Peyer's patch (tissue), 4 donors: Measurements from ENCODE around the gene GSTM2. TPM values are rescaled to one million over a fixed set of nuclear protein-coding genes. Genes with fewer than 3 reads are reported as not detected.

Experiments used
- DNase-seq, 3 donors: peaks; one replicate each; pipeline ENCODE4 v3.0.0-alpha.2; 2017 to 2019
- H3K27ac ChIP-seq, 4 donors: fragments of 200-600 bp; sonication (generic); one replicate each; pipeline ENCODE4 v1.5.1; 2016 to 2019
- H3K27me3 ChIP-seq, 2 donors: fragments of 200-600 bp; sonication (generic); one replicate each; pipeline ENCODE4 v1.5.1; 2019
- H3K36me3 ChIP-seq, 3 donors: fragments of 200-600 bp; sonication (generic); one replicate each; pipeline ENCODE4 v1.5.1; 2016 to 2019
- H3K4me1 ChIP-seq, 4 donors: fragments of 200-600 bp; sonication (generic); one replicate each; pipeline ENCODE4 v1.5.1; 2016 to 2019
- H3K4me3 ChIP-seq, 4 donors: fragments of 200-600 bp; sonication (generic); 1 replicate in 3 of 4; 2 replicates in 1 of 4; pipeline ENCODE4 v1.5.1; 2016 to 2019; ENCODE audit warnings: mild to moderate bottlenecking in 1 of 4
- H3K9me3 ChIP-seq, 4 donors: fragments of 200-600 bp; sonication (generic); one replicate each; pipeline ENCODE4 v1.5.1; 2016 to 2019; ENCODE audit warnings: mild to moderate bottlenecking in 1 of 4
- POLR2A ChIP-seq, 2 donors: fragments of 450-650 bp; IDR thresholded peaks; one replicate each; pipeline ENCODE4 v1.5.1; 2017; ENCODE audit warnings: antibody characterized with exemption in 2 of 2, mild to moderate bottlenecking in 2 of 2, moderate library complexity in 2 of 2
- total RNA-seq, 4 donors: library from RNA; depleted of rRNA; stranded (reverse); fragments of >200 nt; gene quantifications; one replicate each; pipeline ENCODE4 v1.1.0, GENCODE V29; 2016
- TF ChIP-seq, protein P1 (sequence below), 6 experiments: fragments of 450-650 bp in 4 of 6; fragments of 200-600 bp in 2 of 6; sonication (generic) in 1 of 6; IDR thresholded peaks; one replicate each; pipeline ENCODE4 v1.5.1; 2017 to 2019; ENCODE audit warnings: antibody characterized with exemption in 6 of 6, mild to moderate bottlenecking in 3 of 6, moderate library complexity in 1 of 6

GSTM2 gene
- total RNA-seq, 4 donors from 2014 or later = 38.5 to 242 (median 116) TPM

DNA sequence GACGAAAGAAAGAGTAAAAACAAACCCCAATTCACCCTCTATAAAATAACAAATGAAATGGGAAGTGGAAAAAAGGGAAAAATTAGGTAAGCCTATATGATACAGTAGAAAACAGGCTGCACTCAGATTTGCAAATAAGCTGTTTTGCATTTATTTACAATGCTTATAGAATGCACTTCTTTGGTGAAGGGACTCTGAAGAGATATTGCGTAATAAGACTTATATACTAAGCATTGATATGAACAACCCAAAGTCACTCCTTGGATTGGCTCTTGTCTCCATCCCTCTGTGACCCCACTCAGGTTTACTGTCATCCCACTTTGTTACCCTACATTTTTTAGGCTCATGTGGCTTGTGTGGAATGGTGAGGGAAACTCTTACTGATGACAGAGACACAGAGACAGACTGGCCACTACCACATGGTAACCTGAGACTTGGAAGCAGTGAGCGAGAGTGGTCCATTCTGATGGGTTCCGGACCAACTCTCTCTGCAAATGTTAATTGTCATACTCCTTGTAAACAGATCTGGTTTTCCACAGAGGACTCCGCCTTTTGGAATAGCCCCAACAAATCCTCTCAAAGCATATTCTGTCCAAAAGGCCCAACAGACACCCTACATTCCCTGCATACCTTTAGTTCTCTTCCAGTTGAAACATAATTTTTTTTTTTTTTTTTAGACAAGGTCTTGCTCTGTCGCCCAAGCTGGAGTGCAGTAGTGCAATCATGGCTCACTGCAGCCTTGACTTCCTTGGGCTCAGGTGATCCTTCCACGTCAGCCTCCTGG, 55.2 kb downstream of the GSTM2 start:
- TF ChIP-seq, protein P1, sequence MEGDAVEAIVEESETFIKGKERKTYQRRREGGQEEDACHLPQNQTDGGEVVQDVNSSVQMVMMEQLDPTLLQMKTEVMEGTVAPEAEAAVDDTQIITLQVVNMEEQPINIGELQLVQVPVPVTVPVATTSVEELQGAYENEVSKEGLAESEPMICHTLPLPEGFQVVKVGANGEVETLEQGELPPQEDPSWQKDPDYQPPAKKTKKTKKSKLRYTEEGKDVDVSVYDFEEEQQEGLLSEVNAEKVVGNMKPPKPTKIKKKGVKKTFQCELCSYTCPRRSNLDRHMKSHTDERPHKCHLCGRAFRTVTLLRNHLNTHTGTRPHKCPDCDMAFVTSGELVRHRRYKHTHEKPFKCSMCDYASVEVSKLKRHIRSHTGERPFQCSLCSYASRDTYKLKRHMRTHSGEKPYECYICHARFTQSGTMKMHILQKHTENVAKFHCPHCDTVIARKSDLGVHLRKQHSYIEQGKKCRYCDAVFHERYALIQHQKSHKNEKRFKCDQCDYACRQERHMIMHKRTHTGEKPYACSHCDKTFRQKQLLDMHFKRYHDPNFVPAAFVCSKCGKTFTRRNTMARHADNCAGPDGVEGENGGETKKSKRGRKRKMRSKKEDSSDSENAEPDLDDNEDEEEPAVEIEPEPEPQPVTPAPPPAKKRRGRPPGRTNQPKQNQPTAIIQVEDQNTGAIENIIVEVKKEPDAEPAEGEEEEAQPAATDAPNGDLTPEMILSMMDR (IDR thresholded peaks at IDR 0.05) = no peak
- no peak for TF ChIP-seq POLR2A (IDR thresholded peaks at IDR 0.05)
- Histone ChIP-seq H3K4me1 (no peaks in the 10 kb centered on the region), H3K27me3 (no peaks in the 10 kb centered on the region), H3K9me3 (no peaks in the 10 kb centered on the region), H3K27ac (no peak overlapping the region), H3K36me3 (no peaks in the 10 kb centered on the region), H3K4me3 (no peak overlapping the region)
- no peak for DNase-seq

Other genes with a start within 250 kb of the GSTM2 start
- 10 to 100 TPM; 29.7 to 69.3 (median 50.4) TPM for gene PSMA5, start 241.6 kb upstream of the GSTM2 start, total RNA-seq
- under 1 TPM in 1 of 4 donors, not detected in 3; 0.67 TPM for gene SYPL2, start 201.5 kb upstream of the GSTM2 start, total RNA-seq
- gene ATXN7L2, start 184.2 kb upstream of the GSTM2 start, total RNA-seq = 10 to 100 TPM in 1 of 4 donors, 1 to 10 TPM in 3; 2.3 to 12.7 (median 7.3) TPM
- 10 to 100 TPM in 3 of 4 donors, 1 to 10 TPM in 1; 1.7 to 24.0 (median 20.9) TPM for gene CYB561D1, start 174.0 kb upstream of the GSTM2 start, total RNA-seq
- gene AMIGO1, start 158.3 kb upstream of the GSTM2 start, total RNA-seq = 1 to 10 TPM; 2.5 to 7.4 (median 5.0) TPM
- gene GPR61, start 128.2 kb upstream of the GSTM2 start, total RNA-seq = under 1 TPM in 1 of 4 donors, not detected in 3; 0.40 TPM
- 1 to 10 TPM; 4.1 to 6.8 (median 5.8) TPM for gene GNAI3, start 119.4 kb upstream of the GSTM2 start, total RNA-seq
- gene GNAT2, start 48.4 kb upstream of the GSTM2 start, total RNA-seq = not detected
- gene AMPD2, start 48.2 kb upstream of the GSTM2 start, total RNA-seq = 100 to 1,000 TPM in 3 of 4 donors, 10 to 100 TPM in 1; 48.3 to 158 (median 110) TPM
- gene GSTM4, start 12.0 kb upstream of the GSTM2 start, total RNA-seq = 100 to 1,000 TPM in 3 of 4 donors, 10 to 100 TPM in 1; 76.7 to 276 (median 228) TPM
- 10 to 100 TPM in 1 of 4 donors, not detected in 3; 93.7 TPM for gene GSTM1, start 19.8 kb downstream of the GSTM2 start, total RNA-seq
- gene GSTM5, start 44.2 kb downstream of the GSTM2 start, total RNA-seq = 1 to 10 TPM in 2 of 4 donors, under 1 TPM in 1, not detected in 1; 0.85 to 5.0 (median 2.0) TPM
- gene GSTM3, start 73.0 kb downstream of the GSTM2 start, total RNA-seq = 10 to 100 TPM; 16.3 to 72.6 (median 32.4) TPM
- gene EPS8L3, start 95.9 kb downstream of the GSTM2 start, total RNA-seq = 100 to 1,000 TPM; 263 to 745 (median 649) TPM
- gene CSF1, start 242.8 kb downstream of the GSTM2 start, total RNA-seq = 10 to 100 TPM in 3 of 4 donors, 1 to 10 TPM in 1; 8.9 to 49.5 (median 26.6) TPM